Stomach smooth muscle (tissue), 2 donors: ENCODE measurements around the gene CFAP77.
A peak's percentile ranks its signal among the peaks of the same experiment; 100 is the strongest.
"Not testable (repeated sequence)": the region's sequence is repeated elsewhere in the genome, so short reads cannot be mapped to it uniquely, and the experiment has no call there.

Experiments
- H3K27ac ChIP-seq: one replicate; pipeline ENCODE4 v1.7.0; 2013; ENCODE audit warnings: mild to moderate bottlenecking, low read length, inconsistent platforms
- H3K27me3 ChIP-seq, 2 donors: one replicate each; pipeline ENCODE4 v1.7.0; 2013; ENCODE audit warnings: low read length in 2 of 2; ENCODE audit not compliant: insufficient read depth in 2 of 2, control insufficient read depth in 1 of 2
- H3K36me3 ChIP-seq, 2 donors: one replicate each; pipeline ENCODE4 v1.7.0; 2013; ENCODE audit warnings: low read length in 2 of 2; ENCODE audit not compliant: control insufficient read depth in 2 of 2, insufficient read depth in 2 of 2
- H3K4me1 ChIP-seq: one replicate; pipeline ENCODE4 v1.7.0; 2013; ENCODE audit warnings: low read length; ENCODE audit not compliant: control insufficient read depth, insufficient read depth
- H3K4me3 ChIP-seq, 2 donors: one replicate each; pipeline ENCODE4 v1.7.0; 2013; ENCODE audit warnings: low read length in 2 of 2
- H3K9ac ChIP-seq, 2 donors: one replicate each; pipeline ENCODE4 v1.7.0; 2013; ENCODE audit warnings: low read length in 2 of 2, mild to moderate bottlenecking in 1 of 2
- H3K9me3 ChIP-seq, 2 donors: one replicate each; pipeline ENCODE4 v1.7.0; 2013; ENCODE audit warnings: low read length in 2 of 2; ENCODE audit not compliant: control insufficient read depth in 2 of 2
- donor health status: healthy.
- donor health status: Pancreatic carcinoma.

The CFAP77 gene

GRCh38 chr9:132409828-132410528 lies at the start of gene CFAP77:
CFAP77 (plus strand) TSS chr9:132410211; CDS start chr9:132410272, 61 bp downstream.
- Histone ChIP-seq H3K27me3 (peaks cover 32 to 49% of the 10 kb centered on the region in 2 donors), H3K4me3 (peak within 1 kb of the TSS; percentile 24 to 68)

GRCh38 chr9:132364068-132364467 lies 45.9 kb upstream of the CFAP77 start:
- no peaks in the 10 kb centered on the region for H3K36me3 ChIP-seq
- no peaks in the 10 kb centered on the region for H3K27me3 ChIP-seq
- no peak overlapping the region for H3K27ac ChIP-seq
- H3K4me3 ChIP-seq, result no peak overlapping the region
- no peak overlapping the region for H3K9ac ChIP-seq
- H3K9me3 ChIP-seq, result no peaks in the 10 kb centered on the region
- no peaks in the 10 kb centered on the region for H3K4me1 ChIP-seq

More at GRCh38 chr9:132409828-132410528, at the start of gene CFAP77:
- H3K4me1 ChIP-seq, result peaks cover 26% of the 10 kb centered on the region
- no peak within 1 kb of the TSS for H3K27ac ChIP-seq
- no peaks in the 10 kb centered on the region for H3K9me3 ChIP-seq
- H3K36me3 ChIP-seq, result no peaks in the 10 kb centered on the region
- no peak within 1 kb of the TSS for H3K9ac ChIP-seq

DNA sequence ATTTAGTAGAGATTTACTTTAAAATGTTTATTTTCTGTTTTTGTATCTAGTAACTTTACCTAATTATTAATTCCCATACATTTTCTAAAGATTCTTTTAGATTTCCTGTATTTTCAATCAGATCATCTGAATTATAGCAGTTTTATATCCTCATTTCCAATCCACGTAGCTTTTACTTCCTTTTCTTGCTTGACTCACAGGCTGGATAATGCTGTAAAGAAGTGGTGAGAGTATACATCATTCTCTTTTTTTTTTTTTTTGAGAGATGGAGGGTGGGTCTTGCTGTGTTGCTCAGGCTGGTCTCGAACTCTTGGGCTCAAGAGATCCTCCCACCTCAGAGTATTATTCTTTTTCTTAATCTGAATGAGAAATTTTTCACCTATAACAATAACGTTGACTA lies 44.0 kb upstream of the CFAP77 start:
- Histone ChIP-seq H3K9me3 (no peaks in the 10 kb centered on the region), H3K9ac (no peak overlapping the region), H3K27me3 (no peaks in the 10 kb centered on the region), H3K4me1 (no peaks in the 10 kb centered on the region), H3K36me3 (no peaks in the 10 kb centered on the region), H3K27ac (no peak overlapping the region), H3K4me3 (no peak overlapping the region)

DNA sequence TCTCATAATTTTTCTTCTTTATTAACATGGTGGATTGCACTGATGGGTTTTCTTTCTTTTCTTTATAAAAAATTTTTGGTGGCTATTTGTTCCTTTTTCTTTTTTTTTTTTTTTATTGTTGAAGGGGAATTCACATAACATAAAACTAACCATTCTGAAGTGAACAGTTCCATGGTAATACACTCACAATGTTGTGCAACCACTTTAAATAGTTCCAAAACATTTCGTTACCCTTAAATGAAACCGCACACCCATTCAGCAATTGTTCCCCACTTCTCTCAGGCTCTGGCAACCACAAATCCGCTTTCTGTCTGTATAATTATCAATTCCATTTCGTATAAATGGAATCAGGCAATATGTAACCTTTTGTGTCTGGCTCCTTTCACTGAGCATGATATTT lies 43.5 kb upstream of the CFAP77 start:
- Histone ChIP-seq H3K9ac (no peak overlapping the region), H3K4me3 (no peak overlapping the region), H3K27me3 (no peaks in the 10 kb centered on the region), H3K4me1 (no peaks in the 10 kb centered on the region), H3K27ac (no peak overlapping the region), H3K36me3 (no peaks in the 10 kb centered on the region), H3K9me3 (no peaks in the 10 kb centered on the region)

GRCh38 chr9:132367613-132368313 lies 42.2 kb upstream of the CFAP77 start:
- Histone ChIP-seq H3K4me3 (no peak overlapping the region), H3K9me3 (no peaks in the 10 kb centered on the region), H3K4me1 (no peaks in the 10 kb centered on the region), H3K36me3 (no peaks in the 10 kb centered on the region), H3K27ac (no peak overlapping the region), H3K27me3 (no peaks in the 10 kb centered on the region), H3K9ac (no peak overlapping the region)

DNA sequence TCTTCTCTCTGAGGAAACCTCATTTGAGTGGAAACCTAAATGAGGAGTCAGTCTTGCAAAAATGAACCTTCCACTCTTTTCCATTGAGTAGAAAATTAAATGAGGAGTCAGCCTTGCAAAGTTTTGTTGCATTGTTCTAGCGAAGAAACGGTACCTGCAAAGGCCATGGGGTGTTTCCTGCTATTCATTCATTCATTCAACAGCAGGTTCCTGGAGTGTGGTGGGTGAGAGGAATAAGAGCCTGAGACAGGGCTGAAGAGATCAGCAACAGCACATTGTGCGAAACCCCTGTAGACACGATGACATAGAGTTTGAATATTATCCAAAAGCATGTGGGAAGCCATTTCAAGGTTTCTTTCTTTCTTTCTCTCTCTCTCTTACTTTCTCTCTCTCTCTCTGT lies 40.6 kb upstream of the CFAP77 start:
- no peaks in the 10 kb centered on the region for H3K27me3 ChIP-seq
- no peaks in the 10 kb centered on the region for H3K36me3 ChIP-seq
- H3K27ac ChIP-seq, result no peak overlapping the region
- H3K9ac ChIP-seq, result no peak overlapping the region
- H3K4me1 ChIP-seq, result no peaks in the 10 kb centered on the region
- H3K9me3 ChIP-seq, result no peaks in the 10 kb centered on the region
- no peak overlapping the region for H3K4me3 ChIP-seq

DNA sequence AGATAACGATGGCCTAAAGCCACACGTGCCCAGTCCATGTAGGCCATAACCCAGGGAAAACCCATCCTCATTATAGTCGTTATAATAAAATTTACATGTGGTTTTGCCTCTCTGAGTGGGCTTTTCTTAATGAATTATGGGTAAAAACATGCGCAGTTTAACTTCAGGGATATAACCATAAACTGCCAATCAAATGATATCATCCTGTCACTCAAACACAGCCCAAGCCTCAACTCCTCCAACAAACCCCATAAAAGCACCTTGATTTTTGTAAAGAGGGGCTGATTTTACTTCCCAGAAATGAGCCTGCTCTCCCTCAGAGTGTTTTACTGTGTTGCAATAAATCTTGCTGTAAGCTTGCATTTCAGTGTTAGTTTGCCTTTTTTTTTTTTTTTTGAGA lies 39.4 kb upstream of the CFAP77 start:
- H3K36me3 ChIP-seq, result peaks cover 0 to 3% of the 10 kb centered on the region in 2 donors
- H3K27ac ChIP-seq, result no peak overlapping the region
- no peaks in the 10 kb centered on the region for H3K27me3 ChIP-seq
- H3K9me3 ChIP-seq, result no peaks in the 10 kb centered on the region
- H3K4me1 ChIP-seq, result no peaks in the 10 kb centered on the region
- H3K9ac ChIP-seq, result no peak overlapping the region
- no peak overlapping the region for H3K4me3 ChIP-seq

DNA sequence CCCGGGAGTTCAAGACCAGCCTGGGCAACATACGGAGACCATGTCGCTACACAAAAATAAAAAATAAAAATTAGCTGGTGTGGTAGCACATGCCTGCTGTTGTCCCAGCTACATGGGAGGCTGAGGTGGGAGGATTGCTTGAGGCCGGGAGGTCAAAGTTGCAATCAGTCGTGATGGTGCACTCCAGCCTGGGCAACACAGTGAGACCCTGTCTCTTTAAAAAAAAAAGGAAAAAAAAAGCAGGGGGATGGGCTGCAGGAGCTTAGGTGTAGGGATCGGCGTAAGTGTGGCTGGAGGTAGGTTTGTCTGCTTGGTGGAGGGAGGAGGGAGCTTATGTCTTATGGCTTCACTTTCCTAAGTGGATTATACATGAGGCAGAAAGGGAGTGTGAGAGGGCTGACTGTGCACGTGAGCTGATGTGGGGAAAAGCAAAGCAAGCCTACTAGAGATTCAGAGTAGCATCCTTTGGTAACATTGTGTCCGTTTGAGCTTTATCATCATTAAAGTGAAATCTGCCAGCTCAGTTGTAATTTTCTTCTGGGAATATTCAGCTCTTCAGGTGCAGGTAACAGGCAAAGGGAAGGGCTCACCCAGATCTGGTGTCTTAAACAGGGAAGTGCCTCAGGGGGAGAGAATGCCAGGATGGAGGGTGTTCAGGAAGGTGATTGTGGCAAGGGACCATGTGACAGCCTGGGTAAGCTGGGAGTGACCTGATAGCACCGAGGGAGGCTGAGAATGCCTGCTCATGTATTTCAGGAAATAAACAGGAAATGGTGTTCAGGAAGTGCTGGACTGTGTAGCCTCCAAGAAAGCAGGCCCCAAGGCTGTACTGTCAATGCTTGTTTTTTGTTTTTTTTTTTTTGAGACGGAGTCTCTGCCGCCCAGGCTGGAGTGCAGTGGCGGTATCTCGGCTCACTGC lies 37.6 kb upstream of the CFAP77 start:
- H3K27ac ChIP-seq, result no peak overlapping the region
- no peaks in the 10 kb centered on the region for H3K9me3 ChIP-seq
- no peak overlapping the region for H3K4me3 ChIP-seq
- no peaks in the 10 kb centered on the region for H3K4me1 ChIP-seq
- no peaks in the 10 kb centered on the region for H3K27me3 ChIP-seq
- peaks cover 13 to 15% of the 10 kb centered on the region in 2 donors for H3K36me3 ChIP-seq
- H3K9ac ChIP-seq, result no peak overlapping the region

DNA sequence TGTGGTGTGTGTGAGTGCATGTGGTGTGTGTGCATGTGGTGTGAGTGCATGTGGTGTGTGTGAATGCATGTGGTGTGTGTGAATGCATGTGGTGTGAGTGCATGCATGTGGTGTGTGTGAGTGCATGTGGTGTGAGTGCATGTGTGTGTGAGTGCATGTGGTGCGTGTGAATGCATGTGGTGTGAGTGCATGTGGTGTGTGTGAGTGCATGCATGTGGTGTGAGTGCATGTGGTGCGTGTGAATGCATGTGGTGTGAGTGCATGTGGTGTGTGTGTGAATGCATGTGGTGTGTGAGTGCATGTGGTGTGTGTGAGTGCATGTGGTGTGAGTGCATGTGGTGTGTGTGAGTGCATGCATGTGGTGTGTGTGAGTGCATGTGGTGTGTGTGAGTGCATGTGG lies 32.2 kb upstream of the CFAP77 start:
- not testable (repeated sequence) for H3K9me3 ChIP-seq

DNA sequence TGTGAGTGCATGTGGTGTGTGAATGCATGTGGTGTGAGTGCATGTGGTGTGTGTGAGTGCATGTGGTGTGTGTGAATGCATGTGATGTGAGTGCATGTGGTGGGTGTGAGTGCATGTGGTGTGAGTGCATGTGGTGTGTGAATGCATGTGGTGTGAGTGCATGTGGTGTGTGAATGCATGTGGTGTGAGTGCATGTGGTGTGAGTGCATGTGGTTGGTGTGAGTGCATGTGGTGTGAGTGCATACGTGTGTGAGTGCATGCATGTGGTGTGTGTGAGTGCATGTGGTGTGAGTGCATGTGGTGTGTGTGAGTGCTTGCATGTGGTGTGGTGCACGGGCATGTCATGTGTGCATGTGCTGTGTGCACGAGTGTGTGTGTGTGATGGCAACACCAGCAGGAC lies 31.6 kb upstream of the CFAP77 start:
- not testable (repeated sequence) for H3K9me3 ChIP-seq, H3K4me1 ChIP-seq, H3K9ac ChIP-seq, H3K27me3 ChIP-seq, H3K27ac ChIP-seq, H3K4me3 ChIP-seq
- peaks cover 30 to 33% of the 10 kb centered on the region in 2 donors for H3K36me3 ChIP-seq

More for the DNA sequence above, 32.2 kb upstream of the CFAP77 start:
- H3K4me1 ChIP-seq, H3K4me3 ChIP-seq, H3K9ac ChIP-seq, H3K27ac ChIP-seq, H3K27me3 ChIP-seq: not testable (repeated sequence)
- peaks cover 27 to 31% of the 10 kb centered on the region in 2 donors for H3K36me3 ChIP-seq
